OCI-LY7 (cell line): ENCODE measurements around the gene ELL3. TPM values are rescaled to one million over a fixed set of nuclear protein-coding genes. Genes with fewer than 3 reads are reported as not detected.

ENCODE experiments used
- BruUV-seq: library from RNA; stranded (reverse); fragments of 400-500 nt; replicated peaks from 2 replicates; lab custom pipeline; 2021; lab: Mats Ljungman, UMichigan
- CTCF ChIA-PET: fragments of 300-600 bp; sonication (Branson Sonifier 250); formaldehyde crosslinking; loops from one replicate; lab custom pipeline; 2022; ENCODE audit warnings: antibody characterized with exemption; ENCODE audit not compliant: unreplicated experiment; lab: Charles Lee
- POLR2A ChIA-PET: fragments of 300-600 bp; sonication (Branson Sonifier 250); formaldehyde crosslinking; loops from one replicate; lab custom pipeline; 2022; ENCODE audit warnings: antibody characterized with exemption; lab: Charles Lee
- DNase-seq: peaks from one replicate; pipeline ENCODE4 v3.0.0-alpha.2; 2015; ENCODE audit warnings: low spot score
- H2AFZ ChIP-seq: fragments of 200-600 bp; sonication (generic), shearing (Covaris generic); 2 replicates; pipeline ENCODE4 v1.6.1; 2014; ENCODE audit warnings: mild to moderate bottlenecking, antibody characterized with exemption, low read length, moderate library complexity
- H3K27ac ChIP-seq: fragments of 200-600 bp; sonication (generic); 2 replicates; pipeline ENCODE4 v1.5.1; 2014; ENCODE audit warnings: mixed run types, low read depth, mild to moderate bottlenecking, moderate library complexity, low read length, inconsistent platforms; ENCODE audit not compliant: poor library complexity, severe bottlenecking
- H3K36me3 ChIP-seq: fragments of 200-600 bp; sonication (generic); 2 replicates; pipeline ENCODE4 v1.6.1; 2014; ENCODE audit warnings: mild to moderate bottlenecking, antibody characterized with exemption, low read length, moderate library complexity, mixed read lengths; ENCODE audit not compliant: insufficient read depth
- H3K4me1 ChIP-seq: fragments of 200-600 bp; sonication (generic); 2 replicates; pipeline ENCODE4 v1.5.1; 2014; ENCODE audit warnings: mild to moderate bottlenecking, low read length; ENCODE audit not compliant: insufficient read depth, poor library complexity, severe bottlenecking
- H3K4me2 ChIP-seq: fragments of 200-600 bp; sonication (generic); 2 replicates; pipeline ENCODE4 v1.6.1; 2014; ENCODE audit warnings: mild to moderate bottlenecking, low read length
- H3K4me3 ChIP-seq: fragments of 200-600 bp; sonication (generic); 2 replicates; pipeline ENCODE4 v1.5.1; 2014; ENCODE audit warnings: mild to moderate bottlenecking, low read depth, low read length; ENCODE audit not compliant: poor library complexity, severe bottlenecking
- H3K79me2 ChIP-seq: fragments of 200-600 bp; sonication (generic); 2 replicates; pipeline ENCODE4 v1.6.1; 2016; ENCODE audit warnings: low read depth, mild to moderate bottlenecking, low read length, moderate library complexity, mixed read lengths; ENCODE audit not compliant: insufficient read depth
- H3K9me2 ChIP-seq: fragments of 200-600 bp; sonication (generic); 2 replicates; pipeline ENCODE4 v1.6.1; 2016; ENCODE audit warnings: mild to moderate bottlenecking, low read length, mixed read lengths; ENCODE audit not compliant: insufficient read depth
- H3K9me3 ChIP-seq: fragments of 200-600 bp; sonication (generic); 2 replicates; pipeline ENCODE4 v1.6.1; 2014; ENCODE audit warnings: mild to moderate bottlenecking, mixed run types, low read length, mixed read lengths
- H4K20me1 ChIP-seq: fragments of 200-600 bp; sonication (generic); 2 replicates; pipeline ENCODE4 v1.6.1; 2014; ENCODE audit warnings: mild to moderate bottlenecking, antibody characterized with exemption, low read length, moderate library complexity, mixed read lengths; ENCODE audit not compliant: insufficient read depth
- CTCF ChIP-seq: fragments of 200-600 bp; sonication (generic); conservative IDR thresholded peaks from 2 replicates; pipeline ENCODE4 v1.5.1; 2014; ENCODE audit warnings: mild to moderate bottlenecking, antibody characterized with exemption, low read length, moderate library complexity, mixed read lengths
- EZH2phosphoT487 ChIP-seq: fragments of 200-600 bp; sonication (generic); IDR thresholded peaks from 2 replicates; pipeline ENCODE4 v1.6.1; 2018; ENCODE audit warnings: low read depth, borderline replicate concordance, mild to moderate bottlenecking, mixed run types, antibody characterized with exemption, low read length, moderate library complexity, mixed read lengths
- intact Hi-C: fragments of 100-400 bp; cut with micrococcal nuclease; formaldehyde crosslinking; loops from one replicate; pipeline ENCODE4 v1.10.0; 2022; ENCODE audit not compliant: unreplicated experiment
- total RNA-seq, 2 experiments: library from RNA; depleted of rRNA in 1 of 2; stranded (reverse); fragments of >200 nt in 1 of 2; shearing (Covaris generic) in 1 of 2; gene quantifications; 2 replicates each; pipeline ENCODE4 v1.2.3, GENCODE V29; 2014 to 2022

Gene ELL3
- total RNA-seq, 2 experiments from 2014 or later, result 134 to 296 TPM

GRCh38 chr15:43775411-43775965 lies 1.3 kb downstream of the ELL3 start:
- no peak for TF ChIP-seq EZH2phosphoT487
- TF ChIP-seq CTCF, result peak; percentile 59
- intact Hi-C loops, result no loop called here
- Histone ChIP-seq H3K4me3 (peak overlapping the region; percentile 79), H3K27ac (peak overlapping the region; percentile 91), H3K4me1 (peaks cover 59% of the 10 kb centered on the region), H4K20me1 (peaks cover 34% of the 10 kb centered on the region), H3K36me3 (peaks cover 57% of the 10 kb centered on the region), H2AFZ (no peak overlapping the region), H3K79me2 (peaks cover 61% of the 10 kb centered on the region), H3K4me2 (peak overlapping the region; percentile 85), H3K9me3 (no peaks in the 10 kb centered on the region), H3K9me2 (no peaks in the 10 kb centered on the region)
- DNase-seq, result peak; percentile 31
- ChIA-PET POLR2A (interaction anchor here (0.5 to 7.0 kb wide), 10 partner anchors 13 to 52 kb away, joined by 3 to 98 read pairs (median 9); partner anchors contain the start of genes HYPK, PDIA3, SERF2 and SERINC4), CTCF (no interaction called here)
- BruUV-seq, result no TSS peak

DNA sequence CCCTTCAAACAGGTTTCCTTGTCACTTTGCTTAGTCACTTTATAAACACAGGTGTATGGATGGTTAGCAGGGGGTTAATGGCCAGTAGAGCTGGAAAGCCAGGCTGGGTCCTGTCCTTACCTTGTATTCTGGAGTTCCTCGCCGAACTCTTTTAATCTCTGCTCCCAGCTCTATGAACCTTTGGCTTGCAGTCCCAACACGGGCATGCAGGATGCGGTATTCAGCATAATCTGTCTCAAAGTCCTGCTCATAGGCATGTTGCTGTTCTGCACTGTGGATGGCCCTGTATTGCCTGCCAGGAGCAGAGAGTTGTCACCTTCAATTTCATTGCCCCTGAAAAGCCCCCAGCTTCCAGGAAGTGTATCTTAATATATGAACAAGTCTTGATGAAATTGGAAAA lies 2.7 kb downstream of the ELL3 start:
- Histone ChIP-seq H3K9me2 (no peaks in the 10 kb centered on the region), H3K4me3 (peak overlapping the region; percentile 79), H3K4me1 (peaks cover 55% of the 10 kb centered on the region), H3K9me3 (no peaks in the 10 kb centered on the region), H2AFZ (no peak overlapping the region), H3K27ac (peak overlapping the region; percentile 91), H3K79me2 (peaks cover 64% of the 10 kb centered on the region), H3K4me2 (peak overlapping the region; percentile 85), H4K20me1 (peaks cover 41% of the 10 kb centered on the region), H3K36me3 (peaks cover 69% of the 10 kb centered on the region)
- CTCF ChIA-PET, result no interaction called here
- intact Hi-C loops, result no loop called here
- POLR2A ChIA-PET, result interaction anchor here (1.3 to 7.0 kb wide), 3 partner anchors 15 to 28 kb away, joined by 3 to 98 read pairs (median 6); partner anchors contain the start of gene SERF2
- no TSS peak for BruUV-seq
- TF ChIP-seq EZH2phosphoT487 (no peak), CTCF (no peak)
- DNase-seq, result no peak

DNA sequence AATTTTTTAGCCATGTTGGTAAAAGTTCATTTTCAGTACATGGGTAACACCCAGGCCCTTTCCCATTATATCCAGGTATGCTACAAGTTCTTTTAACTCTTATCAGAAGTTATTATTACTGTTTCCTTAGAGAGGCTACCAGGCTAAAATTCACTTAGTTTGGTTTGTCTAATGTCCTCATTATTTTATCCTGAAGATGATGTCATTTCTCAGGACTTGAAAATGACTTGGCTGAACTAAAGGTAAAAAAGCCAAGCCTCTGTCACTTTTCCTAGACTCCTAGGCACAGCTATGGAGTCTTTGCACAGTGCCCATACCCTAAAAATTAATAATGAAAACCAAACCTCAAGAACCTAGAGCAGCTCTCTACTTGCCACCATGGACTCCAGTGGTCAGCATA lies 4.1 kb downstream of the ELL3 start:
- Histone ChIP-seq H3K36me3 (peaks cover 83% of the 10 kb centered on the region), H3K27ac (peak overlapping the region; percentile 18), H4K20me1 (peaks cover 41% of the 10 kb centered on the region), H3K4me2 (peak overlapping the region; percentile 35; the same call in 1 of the 2 replicates), H3K79me2 (peaks cover 54% of the 10 kb centered on the region), H3K4me3 (no peak overlapping the region), H3K9me2 (no peaks in the 10 kb centered on the region), H3K4me1 (peaks cover 44% of the 10 kb centered on the region), H2AFZ (no peak overlapping the region), H3K9me3 (no peaks in the 10 kb centered on the region)
- TF ChIP-seq EZH2phosphoT487, result no peak
- TF ChIP-seq CTCF, result no peak
- no peak for DNase-seq
- ChIA-PET POLR2A (interaction anchor here (1.7 to 7.0 kb wide), 2 partner anchors 16 to 27 kb away, joined by 5 to 98 read pairs; partner anchors contain the start of genes HYPK, SERF2 and SERINC4), CTCF (no interaction called here)
- no TSS peak for BruUV-seq
- intact Hi-C loops, result no loop called here
